Measurements from ENCODE around the gene INTS2. TPM values are rescaled to one million over a fixed set of nuclear protein-coding genes. Genes with fewer than 3 reads are reported as not detected.

The INTS2 gene, protein sequence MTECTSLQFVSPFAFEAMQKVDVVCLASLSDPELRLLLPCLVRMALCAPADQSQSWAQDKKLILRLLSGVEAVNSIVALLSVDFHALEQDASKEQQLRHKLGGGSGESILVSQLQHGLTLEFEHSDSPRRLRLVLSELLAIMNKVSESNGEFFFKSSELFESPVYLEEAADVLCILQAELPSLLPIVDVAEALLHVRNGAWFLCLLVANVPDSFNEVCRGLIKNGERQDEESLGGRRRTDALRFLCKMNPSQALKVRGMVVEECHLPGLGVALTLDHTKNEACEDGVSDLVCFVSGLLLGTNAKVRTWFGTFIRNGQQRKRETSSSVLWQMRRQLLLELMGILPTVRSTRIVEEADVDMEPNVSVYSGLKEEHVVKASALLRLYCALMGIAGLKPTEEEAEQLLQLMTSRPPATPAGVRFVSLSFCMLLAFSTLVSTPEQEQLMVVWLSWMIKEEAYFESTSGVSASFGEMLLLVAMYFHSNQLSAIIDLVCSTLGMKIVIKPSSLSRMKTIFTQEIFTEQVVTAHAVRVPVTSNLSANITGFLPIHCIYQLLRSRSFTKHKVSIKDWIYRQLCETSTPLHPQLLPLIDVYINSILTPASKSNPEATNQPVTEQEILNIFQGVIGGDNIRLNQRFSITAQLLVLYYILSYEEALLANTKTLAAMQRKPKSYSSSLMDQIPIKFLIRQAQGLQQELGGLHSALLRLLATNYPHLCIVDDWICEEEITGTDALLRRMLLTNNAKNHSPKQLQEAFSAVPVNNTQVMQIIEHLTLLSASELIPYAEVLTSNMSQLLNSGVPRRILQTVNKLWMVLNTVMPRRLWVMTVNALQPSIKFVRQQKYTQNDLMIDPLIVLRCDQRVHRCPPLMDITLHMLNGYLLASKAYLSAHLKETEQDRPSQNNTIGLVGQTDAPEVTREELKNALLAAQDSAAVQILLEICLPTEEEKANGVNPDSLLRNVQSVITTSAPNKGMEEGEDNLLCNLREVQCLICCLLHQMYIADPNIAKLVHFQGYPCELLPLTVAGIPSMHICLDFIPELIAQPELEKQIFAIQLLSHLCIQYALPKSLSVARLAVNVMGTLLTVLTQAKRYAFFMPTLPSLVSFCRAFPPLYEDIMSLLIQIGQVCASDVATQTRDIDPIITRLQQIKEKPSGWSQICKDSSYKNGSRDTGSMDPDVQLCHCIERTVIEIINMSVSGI
- total RNA-seq, result 14.1 TPM

DNA sequence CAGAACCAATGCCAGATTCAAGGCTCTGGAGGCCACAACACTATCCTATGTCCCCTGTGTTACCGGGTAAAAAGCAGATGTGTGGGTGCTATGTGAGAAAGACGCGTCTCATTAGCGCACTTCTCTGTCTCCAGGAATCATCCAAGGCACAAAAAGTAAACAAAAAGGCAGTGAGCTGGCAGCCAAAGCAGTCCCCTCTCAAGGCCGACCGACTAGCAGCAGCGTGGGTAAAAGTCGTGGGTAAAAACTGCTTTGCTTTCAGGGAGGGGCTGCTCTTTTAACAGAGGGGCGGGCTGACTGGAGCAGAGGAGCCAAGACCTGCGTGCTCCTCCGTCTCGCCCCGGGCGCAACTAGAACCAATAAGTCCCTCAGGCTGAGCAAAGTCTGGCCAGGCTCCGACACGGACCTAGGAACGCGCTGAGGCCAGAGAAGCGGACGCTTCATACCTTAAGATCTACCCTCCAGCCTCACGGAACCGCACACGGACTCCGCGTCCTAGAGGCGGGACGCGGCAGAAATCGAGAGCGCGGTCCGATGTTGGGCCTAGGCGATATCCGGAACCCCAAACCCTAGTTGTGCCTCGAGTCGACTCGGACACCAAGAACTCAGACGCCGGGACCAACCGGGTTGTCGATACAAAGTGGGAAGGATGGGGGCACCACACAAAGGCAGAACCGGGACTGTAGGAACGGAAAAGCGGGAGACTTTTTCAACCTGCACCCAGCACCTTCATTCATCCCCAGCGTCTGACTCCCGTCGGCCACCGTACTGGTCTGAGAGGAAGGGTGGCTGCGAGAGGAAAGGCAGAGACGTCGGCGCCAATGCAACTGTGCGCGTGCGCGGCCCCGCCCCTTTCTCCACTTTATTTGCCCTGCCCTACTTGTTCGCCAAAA lies at the start of gene INTS2:
TSS of gene INTS2 (minus strand) at position 775 of the 893 bp plus-strand sequence. CDS start 1,338 bp downstream, outside the sequence.
- Histone ChIP-seq H3K4me1 (ENCODE audit: control insufficient read depth in 3 of 3, insufficient read depth in 3 of 3, low read length in 3 of 3) (peaks cover 14 to 16% (median 15%) of the 10 kb centered on the region in 3 donors), H3K36me3 (ENCODE audit: control insufficient read depth in 3 of 3, insufficient read depth in 3 of 3, low read length in 3 of 3) (peaks cover 2 to 8% (median 7%) of the 10 kb centered on the region in 3 donors), H3K4me3 (ENCODE audit: low read length in 3 of 3) (peak within 1 kb of the TSS; percentile 81 to 99 (median 98)), H3K9me3 (ENCODE audit: control insufficient read depth in 3 of 3, low read length in 3 of 3) (no peaks in the 10 kb centered on the region), H3K27ac (ENCODE audit: low read depth, low read length) (peak within 1 kb of the TSS; percentile 90), H3K9ac (ENCODE audit: low read depth in 1 of 3, low read length in 3 of 3) (peak within 1 kb of the TSS; percentile 85 to 95 (median 93)), H3K27me3 (ENCODE audit: control insufficient read depth in 3 of 3, insufficient read depth in 3 of 3, low read length in 3 of 3) (no peaks in the 10 kb centered on the region)

DNA sequence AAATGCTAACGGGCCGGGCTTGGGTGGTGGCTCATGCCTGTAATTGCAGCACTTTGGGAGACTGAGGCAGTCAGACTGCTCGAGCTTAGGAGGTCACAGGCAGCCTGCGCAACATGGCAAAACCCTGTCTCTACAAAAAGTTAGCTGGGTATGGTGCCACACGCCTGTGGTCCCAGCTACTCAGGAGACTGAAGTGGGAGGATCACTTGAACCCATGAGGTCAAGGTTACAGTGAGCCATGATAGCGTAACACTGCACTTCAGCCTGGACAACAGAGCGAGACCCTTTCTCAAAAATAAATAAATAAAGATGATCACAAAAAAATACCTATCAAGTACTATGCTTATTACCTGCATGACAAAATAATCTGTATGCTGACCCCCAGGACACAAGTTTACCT lies 46.3 kb upstream of the INTS2 start:
- Histone ChIP-seq H3K9me3 (ENCODE audit: control insufficient read depth in 3 of 3, low read length in 3 of 3) (no peaks in the 10 kb centered on the region), H3K36me3 (ENCODE audit: control insufficient read depth in 3 of 3, insufficient read depth in 3 of 3, low read length in 3 of 3) (peaks cover 13 to 23% (median 14%) of the 10 kb centered on the region in 3 donors), H3K4me1 (ENCODE audit: control insufficient read depth in 3 of 3, insufficient read depth in 3 of 3, low read length in 3 of 3) (no peaks in the 10 kb centered on the region), H3K9ac (ENCODE audit: low read depth in 1 of 3, low read length in 3 of 3) (no peak overlapping the region), H3K4me3 (ENCODE audit: low read length in 3 of 3) (no peak overlapping the region), H3K27me3 (ENCODE audit: control insufficient read depth in 3 of 3, insufficient read depth in 3 of 3, low read length in 3 of 3) (no peaks in the 10 kb centered on the region), H3K27ac (ENCODE audit: low read depth, low read length) (no peak overlapping the region)

DNA sequence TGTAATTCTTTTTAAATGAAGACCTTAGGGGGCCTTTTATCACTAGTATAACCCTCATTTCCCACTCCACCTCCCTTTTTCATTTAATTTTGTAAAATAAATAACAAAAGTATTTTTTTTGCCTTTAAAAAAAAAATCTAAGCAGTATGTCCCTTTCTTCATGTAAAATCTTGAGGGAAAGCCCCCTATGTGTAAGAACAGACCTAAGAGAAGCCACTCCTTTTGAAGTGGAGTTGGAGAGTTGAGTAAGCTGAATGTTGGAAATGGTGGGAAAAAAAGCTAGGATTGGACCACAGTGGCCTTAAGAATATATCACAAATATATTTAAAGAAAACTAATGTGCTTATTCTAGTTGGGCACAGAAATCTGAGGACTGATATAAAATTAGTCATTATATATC lies 44.5 kb upstream of the INTS2 start:
- Histone ChIP-seq H3K36me3 (ENCODE audit: control insufficient read depth in 3 of 3, insufficient read depth in 3 of 3, low read length in 3 of 3) (peaks cover 19 to 33% (median 22%) of the 10 kb centered on the region in 3 donors), H3K4me1 (ENCODE audit: control insufficient read depth in 3 of 3, insufficient read depth in 3 of 3, low read length in 3 of 3) (no peaks in the 10 kb centered on the region), H3K27me3 (ENCODE audit: control insufficient read depth in 3 of 3, insufficient read depth in 3 of 3, low read length in 3 of 3) (no peaks in the 10 kb centered on the region), H3K9me3 (ENCODE audit: control insufficient read depth in 3 of 3, low read length in 3 of 3) (no peaks in the 10 kb centered on the region), H3K4me3 (ENCODE audit: low read length in 3 of 3) (no peak overlapping the region), H3K27ac (ENCODE audit: low read depth, low read length) (no peak overlapping the region), H3K9ac (ENCODE audit: low read depth in 1 of 3, low read length in 3 of 3) (no peak overlapping the region)

DNA sequence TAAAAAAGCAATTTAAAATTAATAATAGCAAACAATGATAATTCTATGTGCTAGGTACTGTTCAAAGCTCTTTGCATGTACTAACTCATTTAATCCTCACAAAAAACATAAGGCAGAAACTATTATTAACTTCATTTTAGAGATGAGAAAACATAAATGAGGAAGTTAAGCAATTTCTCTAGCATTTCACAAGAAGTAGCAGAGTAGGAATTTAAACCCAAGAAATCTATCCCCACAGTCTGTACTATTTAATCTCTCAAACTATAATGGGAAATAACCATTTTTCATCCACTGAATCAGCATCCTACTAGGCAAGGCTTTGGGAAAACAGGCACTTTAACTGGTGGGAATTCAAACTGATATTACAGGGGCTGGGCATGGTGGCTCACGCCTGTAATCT lies 42.2 kb upstream of the INTS2 start:
- peaks cover 23 to 36% (median 35%) of the 10 kb centered on the region in 3 donors for H3K36me3 ChIP-seq (ENCODE audit: control insufficient read depth in 3 of 3, insufficient read depth in 3 of 3, low read length in 3 of 3)
- no peaks in the 10 kb centered on the region for H3K27me3 ChIP-seq (ENCODE audit: control insufficient read depth in 3 of 3, insufficient read depth in 3 of 3, low read length in 3 of 3)
- H3K9me3 ChIP-seq (ENCODE audit: control insufficient read depth in 3 of 3, low read length in 3 of 3), result no peaks in the 10 kb centered on the region
- H3K9ac ChIP-seq (ENCODE audit: low read depth in 1 of 3, low read length in 3 of 3), result no peak overlapping the region
- H3K4me1 ChIP-seq (ENCODE audit: control insufficient read depth in 3 of 3, insufficient read depth in 3 of 3, low read length in 3 of 3), result no peaks in the 10 kb centered on the region
- H3K27ac ChIP-seq (ENCODE audit: low read depth, low read length), result no peak overlapping the region
- no peak overlapping the region for H3K4me3 ChIP-seq (ENCODE audit: low read length in 3 of 3)

DNA sequence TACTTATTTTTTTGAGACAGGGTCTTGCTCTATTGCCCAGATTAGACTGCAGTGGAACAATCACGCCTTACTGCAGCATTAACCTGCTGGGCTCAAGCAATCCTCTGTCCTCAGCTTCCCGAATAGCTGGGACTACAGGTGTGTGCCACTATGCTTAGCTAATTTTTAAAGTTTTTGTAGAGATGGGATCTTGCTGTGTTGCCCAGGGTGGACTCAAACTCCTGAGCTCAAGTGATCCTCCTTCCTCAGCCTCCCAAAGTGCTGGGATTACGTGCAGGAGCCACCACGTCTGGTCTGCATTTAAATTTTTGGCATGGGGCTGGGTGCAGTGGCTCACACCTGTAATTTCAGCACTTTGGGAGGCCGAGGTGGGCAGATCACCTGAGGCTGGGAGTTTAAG lies 41.0 kb upstream of the INTS2 start:
- Histone ChIP-seq H3K27me3 (ENCODE audit: control insufficient read depth in 3 of 3, insufficient read depth in 3 of 3, low read length in 3 of 3) (no peaks in the 10 kb centered on the region), H3K9me3 (ENCODE audit: control insufficient read depth in 3 of 3, low read length in 3 of 3) (no peaks in the 10 kb centered on the region), H3K4me3 (ENCODE audit: low read length in 3 of 3) (no peak overlapping the region), H3K4me1 (ENCODE audit: control insufficient read depth in 3 of 3, insufficient read depth in 3 of 3, low read length in 3 of 3) (no peaks in the 10 kb centered on the region), H3K27ac (ENCODE audit: low read depth, low read length) (no peak overlapping the region), H3K9ac (ENCODE audit: low read depth in 1 of 3, low read length in 3 of 3) (no peak overlapping the region), H3K36me3 (ENCODE audit: control insufficient read depth in 3 of 3, insufficient read depth in 3 of 3, low read length in 3 of 3) (peaks cover 33 to 48% (median 47%) of the 10 kb centered on the region in 3 donors)

DNA sequence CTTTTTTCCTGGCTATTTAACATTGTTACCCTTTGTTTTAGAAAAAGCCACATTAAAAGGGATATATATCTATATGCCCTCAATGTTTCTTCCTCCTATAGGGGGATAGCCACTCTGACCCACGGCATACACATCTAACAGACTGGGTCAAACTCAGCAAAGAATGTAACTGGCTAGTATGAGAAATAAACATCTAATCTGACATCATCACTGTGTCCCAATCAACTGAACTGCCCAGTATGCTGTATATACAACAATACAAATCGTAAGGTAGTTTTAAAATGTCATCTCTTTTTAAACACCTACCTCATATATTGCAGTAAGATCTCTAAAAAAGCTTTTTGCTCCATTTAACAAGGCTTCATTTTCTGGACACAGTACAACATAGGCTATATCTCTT lies 39.9 kb upstream of the INTS2 start:
- Histone ChIP-seq H3K9ac (ENCODE audit: low read depth in 1 of 3, low read length in 3 of 3) (no peak overlapping the region), H3K9me3 (ENCODE audit: control insufficient read depth in 3 of 3, low read length in 3 of 3) (no peaks in the 10 kb centered on the region), H3K4me1 (ENCODE audit: control insufficient read depth in 3 of 3, insufficient read depth in 3 of 3, low read length in 3 of 3) (no peaks in the 10 kb centered on the region), H3K36me3 (ENCODE audit: control insufficient read depth in 3 of 3, insufficient read depth in 3 of 3, low read length in 3 of 3) (peaks cover 35 to 56% (median 53%) of the 10 kb centered on the region in 3 donors), H3K27me3 (ENCODE audit: control insufficient read depth in 3 of 3, insufficient read depth in 3 of 3, low read length in 3 of 3) (no peaks in the 10 kb centered on the region), H3K27ac (ENCODE audit: low read depth, low read length) (no peak overlapping the region), H3K4me3 (ENCODE audit: low read length in 3 of 3) (no peak overlapping the region)

DNA sequence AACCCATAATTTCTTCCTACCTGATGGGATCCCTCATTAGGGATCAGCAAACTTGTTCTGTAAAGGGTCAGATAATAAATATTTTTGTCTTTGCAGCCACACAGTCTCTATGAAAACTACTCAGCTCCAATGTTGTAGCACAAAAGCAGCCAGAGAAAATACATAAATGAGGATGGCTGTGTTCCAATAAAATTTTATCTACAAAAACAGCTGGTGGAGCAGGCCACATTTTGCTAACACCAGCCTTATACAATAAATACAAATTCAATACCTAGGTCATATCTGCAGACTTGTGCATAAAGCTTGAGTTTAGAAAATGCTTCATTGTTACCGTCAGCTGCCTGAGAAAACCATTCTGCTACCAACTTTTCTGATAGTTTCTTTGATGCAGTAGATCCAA lies 38.4 kb upstream of the INTS2 start:
- Histone ChIP-seq H3K27me3 (ENCODE audit: control insufficient read depth in 3 of 3, insufficient read depth in 3 of 3, low read length in 3 of 3) (no peaks in the 10 kb centered on the region), H3K4me1 (ENCODE audit: control insufficient read depth in 3 of 3, insufficient read depth in 3 of 3, low read length in 3 of 3) (no peaks in the 10 kb centered on the region), H3K9me3 (ENCODE audit: control insufficient read depth in 3 of 3, low read length in 3 of 3) (no peaks in the 10 kb centered on the region), H3K9ac (ENCODE audit: low read depth in 1 of 3, low read length in 3 of 3) (no peak overlapping the region), H3K4me3 (ENCODE audit: low read length in 3 of 3) (no peak overlapping the region), H3K36me3 (ENCODE audit: control insufficient read depth in 3 of 3, insufficient read depth in 3 of 3, low read length in 3 of 3) (peaks cover 39 to 61% (median 59%) of the 10 kb centered on the region in 3 donors), H3K27ac (ENCODE audit: low read depth, low read length) (no peak overlapping the region)

DNA sequence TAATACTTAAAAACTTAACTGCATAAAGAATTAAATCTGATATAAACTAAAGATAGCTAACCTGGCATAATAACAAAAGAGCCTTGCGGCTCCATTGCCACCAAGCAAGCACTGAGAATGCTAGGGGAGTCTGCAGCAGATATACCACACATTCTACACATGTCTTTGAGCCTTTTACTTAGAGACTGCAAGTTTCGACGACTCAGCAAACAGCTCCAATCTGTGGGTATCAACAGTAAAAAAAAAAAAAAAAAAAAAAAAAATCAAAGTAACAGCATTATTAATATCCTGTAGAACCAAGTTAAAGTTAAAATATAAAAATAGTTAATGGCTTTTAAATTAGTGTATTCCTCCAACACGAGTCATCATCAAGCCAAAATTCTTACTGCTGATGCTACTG lies 27.8 kb upstream of the INTS2 start:
- Histone ChIP-seq H3K27me3 (ENCODE audit: control insufficient read depth in 3 of 3, insufficient read depth in 3 of 3, low read length in 3 of 3) (no peaks in the 10 kb centered on the region), H3K4me1 (ENCODE audit: control insufficient read depth in 3 of 3, insufficient read depth in 3 of 3, low read length in 3 of 3) (no peaks in the 10 kb centered on the region), H3K9me3 (ENCODE audit: control insufficient read depth in 3 of 3, low read length in 3 of 3) (no peaks in the 10 kb centered on the region), H3K4me3 (ENCODE audit: low read length in 3 of 3) (no peak overlapping the region), H3K9ac (ENCODE audit: low read depth in 1 of 3, low read length in 3 of 3) (no peak overlapping the region), H3K27ac (ENCODE audit: low read depth, low read length) (no peak overlapping the region), H3K36me3 (ENCODE audit: control insufficient read depth in 3 of 3, insufficient read depth in 3 of 3, low read length in 3 of 3) (peaks cover 28 to 56% (median 48%) of the 10 kb centered on the region in 3 donors)
